Measurements from ENCODE around the gene APOO. TPM values are rescaled to one million over a fixed set of nuclear protein-coding genes. Genes with fewer than 3 reads are reported as not detected.

The APOO gene
- total RNA-seq, 1 donor from 2014 or later, result 78.2 TPM

DNA sequence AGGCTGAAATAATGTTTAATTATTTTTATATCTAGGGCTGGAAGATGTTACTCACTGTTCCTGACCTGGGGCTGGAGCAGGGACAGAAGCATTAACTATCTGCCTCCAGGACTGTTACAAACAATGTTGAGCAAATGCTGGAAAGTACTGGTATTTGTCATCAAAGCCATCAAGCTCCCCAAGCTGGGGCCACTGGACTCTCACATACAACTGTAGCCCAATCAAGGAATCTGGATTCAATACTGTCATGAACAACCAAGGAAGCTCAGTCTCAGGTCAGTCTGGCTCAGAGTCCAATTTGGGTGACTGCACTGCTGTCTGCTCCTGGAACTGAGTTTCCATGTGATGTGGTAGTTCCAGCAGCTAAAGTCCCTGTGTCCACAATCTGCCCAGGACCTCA, 50.4 kb downstream of the APOO start:
- DNase-seq (ENCODE audit: extremely low spot score, unreplicated experiment), result no peak
- Mint-ChIP-seq H3K4me3 (no peak overlapping the region), H3K36me3 (peaks cover 21% of the 10 kb centered on the region), H3K27me3 (no peaks in the 10 kb centered on the region), H3K27ac (no peak overlapping the region), H3K4me1 (ENCODE audit: unreplicated experiment) (no peaks in the 10 kb centered on the region), H3K9me3 (no peaks in the 10 kb centered on the region)
- no peak for TF ChIP-seq CTCF (conservative IDR thresholded peaks at IDR 0.05)

GRCh38 chrX:23855569-23855968, 52.2 kb downstream of the APOO start:
- no peaks in the 10 kb centered on the region for H3K9me3 Mint-ChIP-seq
- H3K27me3 Mint-ChIP-seq, result no peaks in the 10 kb centered on the region
- no peak for DNase-seq (ENCODE audit: extremely low spot score, unreplicated experiment)
- H3K27ac Mint-ChIP-seq, result peak overlapping the region; percentile 48
- no peak for TF ChIP-seq CTCF (conservative IDR thresholded peaks at IDR 0.05)
- peaks cover 23% of the 10 kb centered on the region for H3K36me3 Mint-ChIP-seq
- no peaks in the 10 kb centered on the region for H3K4me1 Mint-ChIP-seq (ENCODE audit: unreplicated experiment)
- no peak overlapping the region for H3K4me3 Mint-ChIP-seq

- H3K27me3 Mint-ChIP-seq, result no peaks in the 10 kb centered on the region
- H3K9me3 Mint-ChIP-seq, result no peaks in the 10 kb centered on the region
- no peak for DNase-seq (ENCODE audit: extremely low spot score, unreplicated experiment)
- peaks cover 23% of the 10 kb centered on the region for H3K36me3 Mint-ChIP-seq
- H3K4me1 Mint-ChIP-seq (ENCODE audit: unreplicated experiment), result no peaks in the 10 kb centered on the region
- no peak for TF ChIP-seq CTCF (conservative IDR thresholded peaks at IDR 0.05)
- H3K27ac Mint-ChIP-seq, result no peak overlapping the region
- H3K4me3 Mint-ChIP-seq, result no peak overlapping the region
Observed at GRCh38 chrX:23854945-23855344, 52.8 kb downstream of the APOO start.

- Mint-ChIP-seq H3K27ac (no peak overlapping the region), H3K4me1 (ENCODE audit: unreplicated experiment) (no peaks in the 10 kb centered on the region)
- DNase-seq (ENCODE audit: extremely low spot score, unreplicated experiment), result peak; percentile 13
Observed at GRCh38 chrX:23854122-23854521, 53.6 kb downstream of the APOO start.

GRCh38 chrX:23851544-23851943, 56.2 kb downstream of the APOO start:
- Mint-ChIP-seq H3K4me3 (no peak overlapping the region), H3K27ac (no peak overlapping the region), H3K27me3 (no peaks in the 10 kb centered on the region), H3K9me3 (no peaks in the 10 kb centered on the region), H3K4me1 (ENCODE audit: unreplicated experiment) (no peaks in the 10 kb centered on the region), H3K36me3 (peaks cover 18% of the 10 kb centered on the region)
- no peak for DNase-seq (ENCODE audit: extremely low spot score, unreplicated experiment)
- no peak for TF ChIP-seq CTCF (conservative IDR thresholded peaks at IDR 0.05)

More at GRCh38 chrX:23854122-23854521, 53.6 kb downstream of the APOO start:
- Mint-ChIP-seq H3K27me3 (no peaks in the 10 kb centered on the region), H3K36me3 (peaks cover 25% of the 10 kb centered on the region), H3K4me3 (no peak overlapping the region), H3K9me3 (no peaks in the 10 kb centered on the region)
- TF ChIP-seq CTCF (conservative IDR thresholded peaks at IDR 0.05), result no peak

DNA sequence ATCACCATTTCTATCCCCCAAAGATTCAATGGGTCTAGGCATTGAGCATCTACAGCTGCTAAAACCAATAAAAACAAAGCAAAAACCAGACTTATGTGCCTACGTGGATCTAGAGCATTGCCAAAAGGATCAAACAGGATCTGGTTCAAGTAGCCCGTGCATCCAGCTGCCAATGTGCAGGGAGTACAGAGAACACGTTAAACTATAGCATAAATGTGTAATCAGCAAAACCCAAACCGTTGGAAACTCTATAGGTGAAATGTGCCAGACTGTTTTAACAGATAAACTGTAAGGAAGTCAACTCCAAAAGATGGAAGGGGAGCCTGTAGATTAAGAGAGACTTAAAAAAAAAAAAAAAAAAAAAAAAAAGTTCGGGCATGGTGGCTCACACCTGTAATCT, 58.5 kb downstream of the APOO start:
- H3K9me3 Mint-ChIP-seq, result no peaks in the 10 kb centered on the region
- H3K36me3 Mint-ChIP-seq, result peaks cover 10% of the 10 kb centered on the region
- no peak overlapping the region for H3K27ac Mint-ChIP-seq
- H3K27me3 Mint-ChIP-seq, result no peaks in the 10 kb centered on the region
- no peak overlapping the region for H3K4me3 Mint-ChIP-seq
- H3K4me1 Mint-ChIP-seq (ENCODE audit: unreplicated experiment), result peaks cover 12% of the 10 kb centered on the region
- TF ChIP-seq CTCF (conservative IDR thresholded peaks at IDR 0.05), result no peak
- no peak for DNase-seq (ENCODE audit: extremely low spot score, unreplicated experiment)

Data from type B pancreatic cell (in vitro differentiated cells).